ENCODE data around the gene UNC5C.

DNA sequence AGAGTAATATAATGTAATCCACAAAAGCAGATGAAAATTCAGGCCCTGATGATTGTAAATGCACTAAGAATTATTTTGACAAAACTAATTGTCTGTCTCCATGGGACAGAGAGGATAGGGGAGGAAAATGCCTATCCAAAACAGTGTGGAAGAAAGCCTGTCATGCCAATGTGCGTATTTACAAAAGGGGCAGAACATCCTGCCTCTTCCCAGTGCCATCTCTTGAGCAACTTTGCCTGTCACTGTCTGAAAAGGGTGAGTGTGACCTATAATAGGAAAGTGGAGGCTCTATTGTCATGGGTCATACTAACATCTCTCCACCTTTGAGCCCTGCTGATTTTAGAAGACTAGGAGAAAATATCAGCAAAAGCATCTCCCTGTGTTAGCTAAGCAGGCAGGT lies 264.1 kb downstream of the UNC5C start:
- TF ChIP-seq, protein P1, sequence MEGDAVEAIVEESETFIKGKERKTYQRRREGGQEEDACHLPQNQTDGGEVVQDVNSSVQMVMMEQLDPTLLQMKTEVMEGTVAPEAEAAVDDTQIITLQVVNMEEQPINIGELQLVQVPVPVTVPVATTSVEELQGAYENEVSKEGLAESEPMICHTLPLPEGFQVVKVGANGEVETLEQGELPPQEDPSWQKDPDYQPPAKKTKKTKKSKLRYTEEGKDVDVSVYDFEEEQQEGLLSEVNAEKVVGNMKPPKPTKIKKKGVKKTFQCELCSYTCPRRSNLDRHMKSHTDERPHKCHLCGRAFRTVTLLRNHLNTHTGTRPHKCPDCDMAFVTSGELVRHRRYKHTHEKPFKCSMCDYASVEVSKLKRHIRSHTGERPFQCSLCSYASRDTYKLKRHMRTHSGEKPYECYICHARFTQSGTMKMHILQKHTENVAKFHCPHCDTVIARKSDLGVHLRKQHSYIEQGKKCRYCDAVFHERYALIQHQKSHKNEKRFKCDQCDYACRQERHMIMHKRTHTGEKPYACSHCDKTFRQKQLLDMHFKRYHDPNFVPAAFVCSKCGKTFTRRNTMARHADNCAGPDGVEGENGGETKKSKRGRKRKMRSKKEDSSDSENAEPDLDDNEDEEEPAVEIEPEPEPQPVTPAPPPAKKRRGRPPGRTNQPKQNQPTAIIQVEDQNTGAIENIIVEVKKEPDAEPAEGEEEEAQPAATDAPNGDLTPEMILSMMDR (conservative IDR thresholded peaks at IDR 0.05; ENCODE audit: low read length), result no peak
- no peak for TF ChIP-seq EZH2phosphoT487 (IDR thresholded peaks at IDR 0.05; ENCODE audit: borderline replicate concordance, low read depth, low read length)
